ENCODE measurements around the gene POLE4.
A peak's percentile ranks its signal among the peaks of the same experiment; 100 is the strongest.

Gene POLE4

GRCh38 chr2:74985978-74986609 is 27.7 kb downstream of the POLE4 start:
- no peak overlapping the region for H3K4me3 ChIP-seq (ENCODE audit: low read length)
- no peak for TF ChIP-seq CTCF (conservative IDR thresholded peaks at IDR 0.05; ENCODE audit: low read length)
- DNase-seq (ENCODE audit: low read depth), result no peak

DNA sequence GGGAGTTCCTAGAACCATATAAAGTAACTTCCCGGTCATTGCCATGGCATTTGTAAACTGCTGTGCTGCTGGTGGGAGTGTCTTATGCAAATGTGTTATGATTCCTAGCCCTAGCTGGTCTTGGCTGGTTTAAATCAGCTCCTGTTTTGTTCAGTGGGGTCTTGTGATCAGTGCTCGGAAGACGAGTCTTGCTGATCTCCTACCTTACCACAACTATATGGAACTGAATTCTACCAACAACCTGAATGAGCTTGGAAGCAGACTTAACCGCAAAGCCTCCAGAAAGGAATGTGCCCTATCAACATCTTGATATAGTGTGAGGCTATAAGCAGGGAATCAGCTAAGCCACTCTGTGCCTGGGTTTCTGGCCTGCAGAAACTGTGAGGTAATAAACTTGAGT is 33.5 kb downstream of the POLE4 start:
- no peak for TF ChIP-seq CTCF (conservative IDR thresholded peaks at IDR 0.05; ENCODE audit: low read length)
- DNase-seq (ENCODE audit: low read depth), result peak; percentile 64
- no peak overlapping the region for H3K4me3 ChIP-seq (ENCODE audit: low read length)

- no peak overlapping the region for H3K4me3 ChIP-seq (ENCODE audit: low read length)
- no peak for TF ChIP-seq CTCF (conservative IDR thresholded peaks at IDR 0.05; ENCODE audit: low read length)
- DNase-seq (ENCODE audit: low read depth), result no peak
Observed at GRCh38 chr2:74999468-74999867, 41.0 kb downstream of the POLE4 start.

GRCh38 chr2:75002007-75002406 is 43.6 kb downstream of the POLE4 start:
- no peak for TF ChIP-seq CTCF (conservative IDR thresholded peaks at IDR 0.05; ENCODE audit: low read length)
- peak; percentile 34 for DNase-seq (ENCODE audit: low read depth)
- no peak overlapping the region for H3K4me3 ChIP-seq (ENCODE audit: low read length)

- H3K4me3 ChIP-seq (ENCODE audit: low read length), result no peak overlapping the region
- no peak for DNase-seq (ENCODE audit: low read depth)
- no peak for TF ChIP-seq CTCF (conservative IDR thresholded peaks at IDR 0.05; ENCODE audit: low read length)
Observed at GRCh38 chr2:75003276-75003675, 44.8 kb downstream of the POLE4 start.

DNA sequence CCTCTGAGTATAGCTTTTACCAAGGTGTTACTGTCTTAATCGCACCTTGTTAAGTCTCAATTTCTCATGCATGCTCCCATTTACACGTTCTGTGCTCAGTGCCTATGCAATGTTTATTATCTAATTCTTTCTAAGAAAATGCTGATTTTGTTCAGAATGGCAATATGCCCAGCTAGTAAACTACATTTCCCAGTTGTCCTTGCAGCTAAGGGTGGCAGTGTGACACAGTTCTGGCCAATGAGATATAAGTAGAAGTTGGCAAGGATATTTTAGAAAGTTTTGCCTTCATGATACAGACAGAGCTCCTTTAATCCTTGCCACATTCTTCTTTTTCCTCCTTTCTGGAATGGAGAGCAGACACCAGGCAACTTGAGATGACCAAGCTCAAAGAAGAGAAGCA is 45.3 kb downstream of the POLE4 start:
- no peak overlapping the region for H3K4me3 ChIP-seq (ENCODE audit: low read length)
- DNase-seq (ENCODE audit: low read depth), result no peak
- no peak for TF ChIP-seq CTCF (conservative IDR thresholded peaks at IDR 0.05; ENCODE audit: low read length)

DNA sequence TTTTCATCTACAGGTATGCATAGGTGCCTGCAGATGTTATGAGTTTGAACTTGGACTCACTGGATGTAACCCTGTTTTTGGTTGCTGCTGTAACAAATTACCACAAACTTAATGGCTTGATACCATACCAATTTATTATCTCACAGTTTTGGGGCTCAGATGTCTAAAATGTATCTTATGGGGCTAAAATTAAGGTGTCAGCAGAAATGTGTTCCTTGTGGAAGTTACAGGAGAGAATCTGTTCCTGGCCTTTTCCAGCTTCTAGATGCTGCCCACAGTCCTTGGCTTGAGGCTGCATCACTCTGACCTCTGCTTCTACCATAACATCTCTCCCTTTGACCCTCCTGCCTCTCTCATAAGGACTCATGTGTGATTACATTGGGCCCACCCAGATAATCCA is 47.6 kb downstream of the POLE4 start:
- no peak for DNase-seq (ENCODE audit: low read depth)
- H3K4me3 ChIP-seq (ENCODE audit: low read length), result no peak overlapping the region
- TF ChIP-seq CTCF (conservative IDR thresholded peaks at IDR 0.05; ENCODE audit: low read length), result no peak
